ENCODE results near the gene CPNE7.

- TF ChIP-seq CTCF (IDR thresholded peaks at IDR 0.05; ENCODE audit: poor library complexity): no peak
- no peak for TF ChIP-seq EZH2phosphoT487 (IDR thresholded peaks at IDR 0.05; ENCODE audit: low read depth, severe bottlenecking, unreplicated experiment)
- no peak for TF ChIP-seq EZH2 (IDR thresholded peaks at IDR 0.05; ENCODE audit: borderline replicate concordance)
Measured at GRCh38 chr16:89599902-89600301, 24.3 kb downstream of the CPNE7 start.
